Mononuclear cell (primary cell): ENCODE results near the gene SEC22B. TPM values are rescaled to one million over a fixed set of nuclear protein-coding genes. Genes with fewer than 3 reads are reported as not detected.
"Not testable (repeated sequence)": the region's sequence is repeated elsewhere in the genome, so short reads cannot be mapped to it uniquely, and the experiment has no call there.

Source experiments
- H3K27me3 ChIP-seq: 2 replicates; pipeline ENCODE4 v1.6.0; 2011; ENCODE audit warnings: low read length, control low read depth; ENCODE audit not compliant: insufficient read depth
- H3K4me1 ChIP-seq: 2 replicates; pipeline ENCODE4 v1.5.1; 2011; ENCODE audit warnings: mild to moderate bottlenecking, low read length, control low read depth; ENCODE audit not compliant: insufficient read depth
- H3K4me3 ChIP-seq: 2 replicates; pipeline ENCODE4 v1.5.1; 2011; ENCODE audit warnings: mild to moderate bottlenecking, low read length, moderate library complexity
- H3K9me3 ChIP-seq: 2 replicates; pipeline ENCODE4 v1.5.1; 2011; ENCODE audit warnings: low read depth, mild to moderate bottlenecking, control low read depth, low read length
- total RNA-seq: library from RNA; depleted of rRNA; stranded (reverse); fragments of >200 nt; gene quantifications from one replicate; pipeline ENCODE4 v1.2.3, GENCODE V29; 2012

SEC22B gene
- total RNA-seq, 1 donor: 55.3 TPM

GRCh38 chr1:120109656-120110055, 66.7 kb downstream of the SEC22B start:
- H3K4me3 ChIP-seq, H3K4me1 ChIP-seq, H3K9me3 ChIP-seq, H3K27me3 ChIP-seq: not testable (repeated sequence)

- H3K4me1 ChIP-seq, H3K4me3 ChIP-seq, H3K9me3 ChIP-seq, H3K27me3 ChIP-seq: not testable (repeated sequence)
Observed at GRCh38 chr1:120109180-120109579, 67.1 kb downstream of the SEC22B start.

GRCh38 chr1:120105288-120105687, 71.0 kb downstream of the SEC22B start:
- H3K4me3 ChIP-seq, H3K27me3 ChIP-seq, H3K9me3 ChIP-seq: not testable (repeated sequence)
- H3K4me1 ChIP-seq: peaks cover 14% of the 10 kb centered on the region

- H3K27me3 ChIP-seq, H3K4me3 ChIP-seq, H3K9me3 ChIP-seq: not testable (repeated sequence)
- H3K4me1 ChIP-seq: peaks cover 17% of the 10 kb centered on the region
Observed at GRCh38 chr1:120103768-120104167, 72.6 kb downstream of the SEC22B start.

- H3K27me3 ChIP-seq, H3K4me3 ChIP-seq, H3K9me3 ChIP-seq: not testable (repeated sequence)
- peaks cover 17% of the 10 kb centered on the region for H3K4me1 ChIP-seq
Observed at GRCh38 chr1:120101593-120101992, 74.7 kb downstream of the SEC22B start.

Other genes starting within 250 kb of the SEC22B start
- gene NOTCH2, start 106.9 kb downstream of the SEC22B start, total RNA-seq: 72.8 TPM
- gene NBPF8, start 238.5 kb upstream of the SEC22B start, total RNA-seq: 33.0 TPM